HL-60 (cell line): ENCODE measurements around the gene CPN2.

Experiments used
- DNase-seq, 2 experiments: peaks; one replicate each; pipeline ENCODE4 v3.0.0-alpha.2; 2010 to 2020; ENCODE audit warnings: low read depth in 1 of 2, low spot score in 1 of 2
- H3K27ac ChIP-seq: fragments of 250-450 bp; sonication (Bioruptor Pico); replicated peaks from 2 replicates; pipeline ENCODE4 v1.5.1; 2020; ENCODE audit warnings: mild to moderate bottlenecking, moderate library complexity
- H3K27me3 ChIP-seq: fragments of 250-450 bp; sonication (Bioruptor Pico); 2 replicates; pipeline ENCODE4 v1.5.1; 2021; ENCODE audit warnings: mild to moderate bottlenecking, moderate library complexity; ENCODE audit not compliant: insufficient read depth, poor library complexity, severe bottlenecking
- H3K4me3 ChIP-seq: replicated peaks from 2 replicates; pipeline ENCODE4 v1.5.1; 2011; ENCODE audit warnings: mild to moderate bottlenecking, control low read depth, low read length; ENCODE audit not compliant: insufficient read depth
- CTCF ChIP-seq: IDR thresholded peaks from one replicate; pipeline ENCODE4 v1.5.1; 2011; ENCODE audit warnings: low read length, control low read depth, inconsistent platforms; ENCODE audit not compliant: insufficient read depth
- GABPA ChIP-seq: IDR thresholded peaks from 2 replicates; pipeline ENCODE4 v1.6.1; 2012; ENCODE audit warnings: low read depth
- POLR2AphosphoS5 ChIP-seq: IDR thresholded peaks from 2 replicates; pipeline ENCODE4 v1.6.1; 2012; ENCODE audit warnings: low read depth
- REST ChIP-seq: IDR thresholded peaks from 2 replicates; pipeline ENCODE4 v1.6.1; 2012; ENCODE audit warnings: low read depth; ENCODE audit not compliant: insufficient replicate concordance
- SPI1 ChIP-seq: IDR thresholded peaks from 2 replicates; pipeline ENCODE4 v1.6.1; 2012; ENCODE audit warnings: low read depth, mild to moderate bottlenecking, borderline replicate concordance

Gene CPN2

GRCh38 chr3:194311000-194311399, 40.1 kb downstream of the CPN2 start:
- no peak for TF ChIP-seq REST
- Histone ChIP-seq H3K4me3 (no peak overlapping the region), H3K27me3 (peaks cover 4% of the 10 kb centered on the region), H3K27ac (no peak overlapping the region)
- no peak for DNase-seq

- Histone ChIP-seq H3K27ac (no peak overlapping the region), H3K4me3 (no peak overlapping the region), H3K27me3 (peaks cover 4% of the 10 kb centered on the region)
- TF ChIP-seq REST, result no peak
- no peak for TF ChIP-seq SPI1
- no peak for TF ChIP-seq GABPA
- DNase-seq, result no peak
Observed at GRCh38 chr3:194310060-194310835, 40.9 kb downstream of the CPN2 start.

- TF ChIP-seq CTCF (no peak), REST (no peak), GABPA (no peak), POLR2AphosphoS5 (no peak), SPI1 (no peak)
- H3K4me3 ChIP-seq, result no peak overlapping the region
- no peak overlapping the region for H3K27ac ChIP-seq
- DNase-seq, result no peak
- H3K27me3 ChIP-seq, result peaks cover 4% of the 10 kb centered on the region
Observed at GRCh38 chr3:194308601-194309449, 42.3 kb downstream of the CPN2 start.

GRCh38 chr3:194307849-194308248, 43.3 kb downstream of the CPN2 start:
- Histone ChIP-seq H3K27ac (no peak overlapping the region), H3K4me3 (no peak overlapping the region), H3K27me3 (no peaks in the 10 kb centered on the region)
- DNase-seq, result no peak
- TF ChIP-seq REST, result no peak
- no peak for TF ChIP-seq POLR2AphosphoS5
- TF ChIP-seq GABPA, result no peak
- TF ChIP-seq CTCF, result no peak
- TF ChIP-seq SPI1, result no peak
